GM21528 (cell line): ENCODE measurements around the gene ADAMTS1.
"Not testable (repeated sequence)": the region's sequence is repeated elsewhere in the genome, so short reads cannot be mapped to it uniquely, and the experiment has no call there.

Experiments used
- ATAC-seq: cut with Tn5 transposase; IDR thresholded peaks from one replicate; pipeline ENCODE4 v1.9.1; 2021; ENCODE audit warnings: mild to moderate bottlenecking, moderate library complexity; ENCODE audit not compliant: unreplicated experiment, low FRiP score

Gene ADAMTS1

GRCh38 chr21:26845066-26845758, at the start of gene ADAMTS1:
Gene ADAMTS1, minus strand, starts transcription at chr21:26845409. Its CDS starts 455 bp downstream, at chr21:26844954.
- no peak for ATAC-seq

GRCh38 chr21:26892151-26892550, 46.9 kb upstream of the ADAMTS1 start:
- ATAC-seq: no peak

DNA sequence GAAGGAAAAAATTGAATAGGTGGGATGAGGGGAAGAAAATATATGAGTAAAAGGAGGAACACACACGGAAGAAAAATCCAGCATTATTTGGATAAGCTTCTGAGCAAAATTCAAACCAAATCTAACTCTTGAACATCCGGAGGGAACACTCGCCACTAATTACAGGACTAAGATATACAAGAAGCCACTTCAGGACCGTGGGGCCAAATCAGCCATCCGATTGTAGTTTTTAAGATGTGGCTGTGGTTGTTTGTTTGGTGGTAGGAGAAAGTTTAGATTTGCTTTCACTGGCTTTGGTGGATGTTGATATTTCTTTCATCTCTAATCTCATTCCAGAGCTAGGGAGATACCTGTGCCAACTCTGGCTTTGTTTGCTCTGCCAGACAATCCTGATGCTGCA, 43.7 kb upstream of the ADAMTS1 start:
- ATAC-seq: no peak

GRCh38 chr21:26888256-26888655, 43.0 kb upstream of the ADAMTS1 start:
- ATAC-seq: no peak

- ATAC-seq: no peak
Measured at GRCh38 chr21:26887251-26887650, 42.0 kb upstream of the ADAMTS1 start.

DNA sequence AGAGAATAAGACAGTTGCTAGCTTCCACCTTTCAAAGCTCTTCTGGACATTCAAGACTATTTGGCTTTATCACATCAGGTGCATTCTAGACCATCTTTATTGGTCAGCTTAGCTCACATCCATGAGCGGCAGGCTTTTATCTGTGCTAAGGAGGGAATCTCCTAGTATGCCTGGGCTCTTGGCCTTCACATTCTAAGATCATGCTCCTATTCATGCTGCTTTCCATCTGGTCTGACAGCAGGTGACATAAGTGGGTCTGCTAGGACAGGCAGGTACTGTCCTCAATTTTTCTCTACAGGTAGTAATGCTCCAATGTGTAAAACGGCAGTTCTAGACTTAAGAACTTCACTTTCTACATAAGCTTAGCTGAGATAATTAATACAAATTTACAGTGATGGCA, 39.2 kb upstream of the ADAMTS1 start:
- no peak for ATAC-seq

DNA sequence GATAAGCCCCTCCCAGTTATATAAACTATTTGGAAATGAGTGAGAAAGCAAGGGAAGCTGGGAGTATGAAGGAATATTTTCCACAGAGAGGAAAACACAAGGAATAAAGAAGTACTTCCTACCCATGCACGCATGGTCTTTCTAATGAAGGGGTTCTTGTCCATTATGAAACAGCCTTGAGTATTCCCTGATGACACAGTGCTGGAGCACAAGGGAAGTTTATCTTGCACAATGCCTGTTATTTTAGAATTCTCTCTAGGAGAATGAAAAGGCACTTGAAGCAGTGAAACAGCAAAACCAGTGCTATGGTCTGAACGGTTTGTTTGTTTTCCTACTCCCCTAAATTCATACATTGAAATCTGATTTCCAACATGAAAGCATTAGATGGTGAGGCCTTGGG, 38.6 kb upstream of the ADAMTS1 start:
- no peak for ATAC-seq

DNA sequence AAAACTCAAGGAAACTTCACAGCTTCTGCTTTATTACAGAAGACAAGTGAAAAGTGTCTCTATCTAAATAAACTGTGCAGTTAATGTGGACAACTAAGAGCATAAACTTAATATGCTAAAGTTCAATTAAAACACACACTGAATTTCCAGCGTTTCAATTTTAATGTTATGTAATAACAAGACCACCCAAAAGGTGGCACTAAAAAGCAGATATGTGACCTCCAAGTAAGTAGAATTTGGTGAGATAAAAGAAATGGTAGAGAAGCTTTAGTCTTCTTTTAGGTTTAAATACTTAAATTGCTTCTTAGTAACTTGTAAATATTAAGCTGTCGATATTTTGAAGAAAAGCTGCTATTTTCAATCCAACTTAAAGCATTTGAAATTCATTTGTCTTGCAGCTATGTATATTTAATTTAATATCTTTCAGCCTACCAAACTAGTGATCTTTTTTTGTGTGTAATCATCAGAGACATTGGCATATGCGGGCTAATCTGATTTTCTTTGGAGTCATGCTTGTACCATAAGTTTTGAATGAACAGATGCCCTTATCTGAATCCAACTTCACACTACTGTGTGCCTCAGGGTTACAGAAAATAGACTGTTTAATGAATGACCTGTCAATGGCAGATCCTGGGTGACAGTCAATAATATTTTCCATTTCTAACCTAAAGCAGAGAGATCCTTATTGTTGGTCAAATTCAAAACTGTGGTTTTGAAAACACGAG, 36.5 kb upstream of the ADAMTS1 start:
- no peak for ATAC-seq

GRCh38 chr21:26877018-26877417, 31.8 kb upstream of the ADAMTS1 start:
- no peak for ATAC-seq

GRCh38 chr21:26874347-26874746, 29.1 kb upstream of the ADAMTS1 start:
- no peak for ATAC-seq

DNA sequence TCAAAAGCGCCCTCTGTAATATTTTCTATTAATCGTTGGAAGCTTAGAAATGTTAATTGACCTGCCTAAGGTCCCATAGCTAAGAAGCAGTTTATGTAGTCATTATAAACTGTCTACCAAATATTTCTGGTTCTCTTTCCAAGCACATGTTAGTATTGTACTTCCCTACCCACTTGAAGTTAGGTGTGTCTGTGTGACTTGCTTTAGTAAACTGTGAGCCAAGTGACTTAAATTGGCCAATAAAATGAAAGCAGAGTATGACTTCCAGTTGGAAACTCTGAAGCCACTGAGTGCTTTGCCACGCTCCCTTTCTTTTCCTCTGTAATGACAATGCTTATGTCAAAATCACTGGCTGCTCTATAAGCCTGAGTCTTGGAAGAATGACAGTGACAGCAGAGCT, 20.6 kb upstream of the ADAMTS1 start:
- no peak for ATAC-seq

DNA sequence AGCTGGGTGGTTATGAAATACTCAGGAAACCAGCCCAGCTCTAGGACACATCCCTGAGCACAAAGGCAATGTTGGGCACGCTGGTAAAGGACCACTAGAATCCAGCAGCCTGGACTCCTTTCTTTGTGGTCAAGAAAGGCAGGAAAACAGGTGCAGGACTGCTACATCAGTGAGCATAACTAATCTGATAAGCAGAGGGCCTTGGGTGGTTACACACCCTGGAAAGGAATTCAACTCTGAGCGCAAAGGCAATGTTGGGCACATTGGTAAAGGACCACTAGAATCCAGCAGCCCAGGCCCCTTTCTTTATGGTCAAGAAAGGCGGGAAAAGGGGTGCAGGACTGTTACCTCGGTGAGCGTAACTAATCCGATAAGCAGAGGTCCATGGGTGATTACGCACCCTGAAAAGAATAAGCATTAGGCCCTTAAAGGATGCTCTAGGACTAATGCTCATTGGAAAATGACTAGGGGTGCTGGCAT, 11.7 kb upstream of the ADAMTS1 start:
- not testable (repeated sequence) for ATAC-seq

DNA sequence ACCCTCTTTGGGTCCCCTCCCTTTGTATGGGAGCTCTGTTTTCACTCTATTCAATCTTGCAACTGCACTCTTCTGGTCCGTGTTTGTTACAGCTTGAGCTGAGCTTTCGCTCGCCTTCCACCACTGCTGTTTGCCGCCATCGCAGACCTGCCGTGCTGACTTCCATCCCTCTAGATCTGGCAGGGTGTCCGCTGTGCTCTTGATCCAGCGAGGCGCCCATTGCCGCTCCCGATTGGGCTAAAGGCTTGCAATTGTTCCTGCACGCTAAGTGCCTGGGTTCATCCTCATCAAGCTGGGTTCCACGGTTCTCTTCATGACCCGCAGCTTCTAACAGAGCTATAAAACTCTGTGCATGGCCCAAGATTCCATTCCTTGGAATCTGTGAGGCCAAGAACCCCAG, 9.5 kb upstream of the ADAMTS1 start:
- ATAC-seq: not testable (repeated sequence)

DNA sequence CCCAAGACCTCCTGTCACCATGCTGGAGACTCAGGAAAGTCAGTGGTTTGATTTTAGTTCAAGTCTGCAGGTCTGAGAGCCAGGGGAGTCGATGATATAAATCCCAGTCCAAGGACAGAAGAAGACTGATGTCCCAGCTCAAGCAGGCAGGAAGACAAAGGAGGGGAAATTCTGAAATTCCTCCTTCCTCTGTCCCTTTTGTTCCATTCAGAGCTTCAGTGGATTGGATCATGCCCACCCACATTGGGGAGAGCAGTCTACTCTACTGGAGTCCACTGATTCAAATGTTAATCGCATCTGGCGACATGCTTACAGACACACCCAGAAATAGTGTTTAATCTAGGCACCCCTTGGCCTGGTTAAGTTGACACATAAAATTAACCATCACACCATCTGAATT, 7.2 kb upstream of the ADAMTS1 start:
- no peak for ATAC-seq

DNA sequence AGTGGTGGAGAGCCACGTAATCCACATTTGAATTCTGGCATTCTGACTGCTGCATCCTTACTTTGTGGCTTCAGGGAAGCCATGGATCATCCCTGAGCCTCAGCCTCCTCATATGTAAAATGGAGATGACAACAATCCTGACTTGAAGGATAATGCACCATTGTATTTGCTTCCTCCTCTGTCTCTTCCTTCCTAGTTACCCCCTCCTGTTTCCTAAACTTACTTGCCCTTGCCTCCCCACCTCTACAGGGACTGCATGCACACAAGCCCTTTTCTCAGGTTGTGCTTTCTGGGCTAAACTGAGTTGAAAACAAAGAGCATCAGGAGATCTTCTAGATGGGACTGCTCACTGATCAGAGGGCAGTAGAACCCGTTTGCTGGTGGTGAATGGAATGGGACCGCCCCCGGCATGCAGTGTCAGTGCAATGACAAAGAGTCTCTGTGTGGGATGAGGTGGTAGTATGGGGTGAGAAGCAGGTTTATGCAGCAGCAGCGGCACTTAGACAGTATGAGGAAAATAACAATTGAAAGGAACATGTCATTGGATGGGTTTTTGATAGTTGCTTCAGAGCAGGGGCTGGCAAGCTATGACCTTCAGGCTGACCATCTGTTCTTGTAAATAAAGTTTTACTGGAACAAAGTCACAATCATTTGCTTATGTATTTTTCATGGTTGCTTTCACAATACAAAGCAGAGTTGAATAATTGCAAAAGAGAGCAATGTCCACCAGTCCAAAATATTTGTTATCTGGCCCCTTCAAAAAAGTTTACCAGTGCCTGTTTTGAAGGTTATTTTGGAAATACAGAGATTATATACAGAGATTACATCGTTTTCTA, 6.1 kb upstream of the ADAMTS1 start:
- no peak for ATAC-seq

DNA sequence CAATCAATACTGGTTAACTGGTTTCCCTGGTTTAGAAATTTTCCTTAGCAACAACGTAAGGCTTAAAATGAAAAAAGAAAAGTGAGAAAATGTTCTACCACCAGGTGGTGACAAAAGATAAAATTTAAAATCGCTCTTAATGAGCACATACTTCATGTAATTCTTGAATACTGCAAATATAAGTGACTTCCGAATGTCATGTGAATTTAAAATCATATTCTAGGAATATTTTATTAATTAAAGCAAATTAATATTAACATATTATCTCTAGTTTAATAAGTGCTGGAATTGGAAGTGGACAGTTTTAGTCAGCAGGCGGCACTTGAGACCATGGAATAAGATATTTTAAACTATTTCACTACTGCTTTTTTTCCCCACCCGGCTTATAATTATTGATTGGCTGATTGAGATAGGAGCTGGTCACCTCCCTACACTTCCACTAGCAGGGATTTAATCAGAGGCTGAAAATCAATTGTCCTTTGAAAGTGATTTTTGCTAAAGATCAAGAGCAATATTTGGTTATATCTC, 5.0 kb upstream of the ADAMTS1 start:
- ATAC-seq: no peak

- no peak for ATAC-seq
Measured at GRCh38 chr21:26849428-26850115, 4.4 kb upstream of the ADAMTS1 start.

DNA sequence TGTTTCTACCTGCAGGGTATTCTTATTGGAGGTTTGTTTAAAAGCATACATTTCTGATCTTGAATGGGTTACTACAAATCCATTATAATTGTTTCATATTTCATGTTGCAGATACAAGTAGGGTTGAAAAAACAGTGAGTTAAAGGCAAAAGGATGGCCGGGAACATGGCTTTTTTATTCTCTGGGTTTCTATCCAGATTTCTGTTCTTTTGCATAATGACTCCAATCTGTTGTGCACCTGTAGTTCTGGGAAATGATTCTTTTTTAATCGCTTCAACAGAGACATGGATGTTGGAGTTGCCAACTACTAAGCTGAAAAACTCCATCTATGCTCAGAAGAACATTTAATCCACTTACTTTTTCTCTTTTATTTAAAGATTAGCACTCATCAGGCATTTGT, 2.7 kb upstream of the ADAMTS1 start:
- ATAC-seq: no peak

DNA sequence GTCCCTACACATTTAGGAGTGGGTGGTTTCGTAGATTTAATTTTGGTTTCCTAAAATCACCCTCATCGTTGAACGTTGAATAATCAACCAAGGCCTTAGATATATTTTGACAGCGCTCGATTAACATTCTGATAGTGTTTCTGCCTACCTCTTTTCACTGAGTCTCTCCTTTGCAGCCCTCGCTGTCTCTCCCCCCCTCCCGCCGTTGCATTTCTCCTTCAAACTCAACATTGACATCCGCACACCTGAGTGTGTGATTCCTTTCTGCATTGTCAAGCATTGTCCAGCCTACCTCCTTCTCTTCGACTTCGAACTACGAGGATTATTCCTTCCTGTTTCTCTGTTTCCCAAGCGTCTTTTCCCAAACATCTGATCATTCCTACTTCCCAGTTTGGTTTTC, 1.8 kb upstream of the ADAMTS1 start:
- no peak for ATAC-seq
